Loucy (cell line): ENCODE data around the gene CFAP65.

Experiments used
- CTCF ChIP-seq: fragments of 200-600 bp; sonication (generic); conservative IDR thresholded peaks from 2 replicates; pipeline ENCODE4 v1.5.1; 2014; ENCODE audit warnings: mild to moderate bottlenecking, antibody characterized with exemption, low read length
- EZH2phosphoT487 ChIP-seq: fragments of 200-600 bp; IDR thresholded peaks from 2 replicates; pipeline ENCODE4 v1.6.1; 2018; ENCODE audit warnings: antibody characterized with exemption, mild to moderate bottlenecking, moderate library complexity, borderline replicate concordance

- TF ChIP-seq CTCF (no peak), EZH2phosphoT487 (no peak)
Observed at GRCh38 chr2:219081096-219081495, 39.8 kb upstream of the CFAP65 start.
